HEK293 (cell line): Measurements from ENCODE around the gene PPP1CA.

Source experiments
- CTCF ChIA-PET: fragments of 350-600 bp; formaldehyde crosslinking; extraction: SDS; loops from one replicate; lab custom pipeline; 2021; ENCODE audit warnings: antibody characterized with exemption; lab: Yijun Ruan, JAX
- POLR2A ChIA-PET: fragments of 300-600 bp; formaldehyde crosslinking; extraction: SDS; loops from one replicate; lab custom pipeline; 2020; ENCODE audit warnings: antibody characterized with exemption, inconsistent platforms; lab: Yijun Ruan, JAX
- H3K27ac ChIP-seq: fragments of 200-500 bp; sonication (Bioruptor generic); 2 replicates; pipeline ENCODE4 v1.5.1; 2014; ENCODE audit warnings: low read depth, low read length, control low read depth, inconsistent platforms; ENCODE audit errors: extremely low read depth
- H3K36me3 ChIP-seq, 2 experiments: fragments of 200-500 bp in 1 of 2; sonication (Bioruptor generic) in 1 of 2; 1 replicate in 1 of 2; 2 replicates in 1 of 2; pipeline ENCODE4 v1.5.1; 2014 to 2017; ENCODE audit warnings: inconsistent platforms in 2 of 2, low read length in 2 of 2; ENCODE audit not compliant: control insufficient read depth in 2 of 2, insufficient read depth in 1 of 2
- H3K4me1 ChIP-seq: fragments of 200-500 bp; sonication (Bioruptor generic); 2 replicates; pipeline ENCODE4 v1.5.1; 2014; ENCODE audit warnings: mild to moderate bottlenecking, low read length, inconsistent platforms; ENCODE audit not compliant: control insufficient read depth, insufficient read depth
- H3K4me3 ChIP-seq: 2 replicates; pipeline ENCODE4 v1.5.1; 2011; ENCODE audit warnings: low read depth, mild to moderate bottlenecking, control low read depth, low read length, moderate library complexity
- H3K9me3 ChIP-seq: fragments of 200-500 bp; sonication (Bioruptor generic); 2 replicates; pipeline ENCODE4 v1.5.1; 2014; ENCODE audit warnings: low read depth, low read length, inconsistent platforms; ENCODE audit not compliant: control insufficient read depth, insufficient read depth
- ELK4 ChIP-seq: IDR thresholded peaks from 2 replicates; pipeline ENCODE4 v1.6.1; 2011; ENCODE audit warnings: mild to moderate bottlenecking, low read depth, low read length, borderline replicate concordance
- GLIS1 ChIP-seq: fragments of 450-650 bp; formaldehyde crosslinking; IDR thresholded peaks from 2 replicates; pipeline ENCODE4 v1.5.1; 2016; ENCODE audit warnings: missing biosample characterization, missing genetic modification characterization
- PATZ1 ChIP-seq: fragments of 450-650 bp; formaldehyde crosslinking; IDR thresholded peaks from 2 replicates; pipeline ENCODE4 v1.5.1; 2016; ENCODE audit warnings: missing biosample characterization, missing genetic modification characterization
- SP3 ChIP-seq: fragments of 450-650 bp; formaldehyde crosslinking; IDR thresholded peaks from 2 replicates; pipeline ENCODE4 v1.5.1; 2016; ENCODE audit warnings: missing biosample characterization, missing genetic modification characterization
- ZBTB10 ChIP-seq: fragments of 450-650 bp; formaldehyde crosslinking; IDR thresholded peaks from 2 replicates; pipeline ENCODE4 v1.5.1; 2016; ENCODE audit warnings: missing biosample characterization, missing genetic modification characterization
- ZEB2 ChIP-seq: fragments of 450-650 bp; formaldehyde crosslinking; IDR thresholded peaks from 2 replicates; pipeline ENCODE4 v1.5.1; 2016; ENCODE audit warnings: missing biosample characterization, missing genetic modification characterization
- ZFP41 ChIP-seq: fragments of 450-650 bp; formaldehyde crosslinking; IDR thresholded peaks from 2 replicates; pipeline ENCODE4 v1.5.1; 2016; ENCODE audit warnings: missing biosample characterization, missing genetic modification characterization, borderline replicate concordance
- ZIC2 ChIP-seq: fragments of 450-650 bp; formaldehyde crosslinking; IDR thresholded peaks from 2 replicates; pipeline ENCODE4 v1.5.1; 2016; ENCODE audit warnings: missing biosample characterization, missing genetic modification characterization
- ZNF211 ChIP-seq: fragments of 450-650 bp; formaldehyde crosslinking; IDR thresholded peaks from 2 replicates; pipeline ENCODE4 v1.5.1; 2016; ENCODE audit warnings: low read depth, missing biosample characterization, missing genetic modification characterization
- ZNF266 ChIP-seq: fragments of 450-650 bp; formaldehyde crosslinking; IDR thresholded peaks from 2 replicates; pipeline ENCODE4 v1.5.1; 2016; ENCODE audit warnings: missing biosample characterization, missing genetic modification characterization, low read depth
- ZNF280C ChIP-seq: fragments of 450-650 bp; formaldehyde crosslinking; IDR thresholded peaks from 2 replicates; pipeline ENCODE4 v1.5.1; 2016; ENCODE audit warnings: missing biosample characterization, missing genetic modification characterization
- ZNF324 ChIP-seq: fragments of 450-650 bp; formaldehyde crosslinking; IDR thresholded peaks from 2 replicates; pipeline ENCODE4 v1.5.1; 2016; ENCODE audit warnings: missing biosample characterization, missing genetic modification characterization
- ZNF426 ChIP-seq: fragments of 450-650 bp; formaldehyde crosslinking; IDR thresholded peaks from 2 replicates; pipeline ENCODE4 v1.5.1; 2017; ENCODE audit warnings: missing biosample characterization, missing genetic modification characterization, mild to moderate bottlenecking, inconsistent platforms, moderate library complexity
- ZNF433 ChIP-seq: fragments of 450-650 bp; formaldehyde crosslinking; IDR thresholded peaks from 2 replicates; pipeline ENCODE4 v1.5.1; 2016; ENCODE audit warnings: missing biosample characterization, missing genetic modification characterization, low read depth
- ZNF660 ChIP-seq: fragments of 450-650 bp; IDR thresholded peaks from 2 replicates; pipeline ENCODE4 v1.5.1; 2018; ENCODE audit warnings: missing biosample characterization, mild to moderate bottlenecking, missing genetic modification characterization
- ZNF677 ChIP-seq: fragments of 450-650 bp; IDR thresholded peaks from 2 replicates; pipeline ENCODE4 v1.5.0; 2018; ENCODE audit warnings: missing biosample characterization, mild to moderate bottlenecking, missing genetic modification characterization, moderate library complexity
- ZNF707 ChIP-seq: fragments of 450-650 bp; formaldehyde crosslinking; IDR thresholded peaks from 2 replicates; pipeline ENCODE4 v1.5.1; 2016; ENCODE audit warnings: missing biosample characterization, missing genetic modification characterization
- ZSCAN18 ChIP-seq: fragments of 450-650 bp; formaldehyde crosslinking; IDR thresholded peaks from 2 replicates; pipeline ENCODE4 v1.5.1; 2016; ENCODE audit warnings: missing biosample characterization, missing genetic modification characterization
- ZSCAN30 ChIP-seq: fragments of 450-650 bp; IDR thresholded peaks from 2 replicates; pipeline ENCODE4 v1.5.1; 2018; ENCODE audit warnings: missing biosample characterization, mild to moderate bottlenecking, missing genetic modification characterization, moderate library complexity
- ZXDB ChIP-seq: fragments of 450-650 bp; formaldehyde crosslinking; IDR thresholded peaks from 2 replicates; pipeline ENCODE4 v1.5.1; 2016; ENCODE audit warnings: missing biosample characterization, missing genetic modification characterization

The PPP1CA gene

GRCh38 chr11:67410984-67411784 is 9.5 kb upstream of the PPP1CA start:
- H3K4me1 ChIP-seq: no peaks in the 10 kb centered on the region
- ChIA-PET POLR2A (interaction anchor here (0.6 to 1.7 kb wide), 2 partner anchors 9 to 10 kb away, joined by 3 to 6 read pairs; partner anchors contain the start of gene PPP1CA), CTCF (no interaction called here)
- TF ChIP-seq ZNF433 (tag by site-specific recombination) (no peak), GLIS1 (tag by site-specific recombination) (peak; percentile 81)
- no peak overlapping the region for H3K27ac ChIP-seq
- no peaks in the 10 kb centered on the region for H3K36me3 ChIP-seq
- no peak overlapping the region for H3K4me3 ChIP-seq
- no peaks in the 10 kb centered on the region for H3K9me3 ChIP-seq

GRCh38 chr11:67410369-67410831 is 8.7 kb upstream of the PPP1CA start:
- Histone ChIP-seq H3K4me1 (no peaks in the 10 kb centered on the region), H3K27ac (no peak overlapping the region), H3K36me3 (no peaks in the 10 kb centered on the region)
- ChIA-PET CTCF (no interaction called here), POLR2A (interaction anchor here (0.6 kb wide), 1 partner anchor 10 kb away, joined by 3 read pairs; no protein-coding TSS in a partner anchor)
- TF ChIP-seq ELK4 (no peak), SP3 (tag by site-specific recombination) (no peak), ZNF266 (tag by site-specific recombination) (no peak), ZIC2 (no peak), ZNF324 (tag by site-specific recombination) (no peak), ZNF677 (tag by site-specific recombination) (no peak), ZNF211 (no peak), ZNF660 (tag by site-specific recombination) (no peak), ZNF426 (tag by site-specific recombination) (no peak), ZNF707 (tag by site-specific recombination) (no peak), PATZ1 (tag by site-specific recombination) (no peak), ZEB2 (tag by site-specific recombination) (no peak), ZNF280C (tag by site-specific recombination) (no peak), ZFP41 (tag by site-specific recombination) (no peak), ZXDB (tag by site-specific recombination) (no peak), ZBTB10 (no peak), ZSCAN18 (tag by site-specific recombination) (no peak), ZSCAN30 (tag by site-specific recombination) (no peak)
- TF ChIP-seq, all 188 proteins: peak for 0
- no peak overlapping the region for H3K4me3 ChIP-seq
- no peaks in the 10 kb centered on the region for H3K9me3 ChIP-seq
